ENCODE data around the gene PRR36. TPM values are rescaled to one million over a fixed set of nuclear protein-coding genes. Genes with fewer than 3 reads are reported as not detected.
A peak's percentile ranks its signal among the peaks of the same experiment; 100 is the strongest.

Gene PRR36
- total and polyA plus RNA-seq, 10 of the 15 experiments (the other 5 are each of a cell fraction or from before 2014, with no cell fraction given), result 0.04 TPM; not detected in 9

DNA sequence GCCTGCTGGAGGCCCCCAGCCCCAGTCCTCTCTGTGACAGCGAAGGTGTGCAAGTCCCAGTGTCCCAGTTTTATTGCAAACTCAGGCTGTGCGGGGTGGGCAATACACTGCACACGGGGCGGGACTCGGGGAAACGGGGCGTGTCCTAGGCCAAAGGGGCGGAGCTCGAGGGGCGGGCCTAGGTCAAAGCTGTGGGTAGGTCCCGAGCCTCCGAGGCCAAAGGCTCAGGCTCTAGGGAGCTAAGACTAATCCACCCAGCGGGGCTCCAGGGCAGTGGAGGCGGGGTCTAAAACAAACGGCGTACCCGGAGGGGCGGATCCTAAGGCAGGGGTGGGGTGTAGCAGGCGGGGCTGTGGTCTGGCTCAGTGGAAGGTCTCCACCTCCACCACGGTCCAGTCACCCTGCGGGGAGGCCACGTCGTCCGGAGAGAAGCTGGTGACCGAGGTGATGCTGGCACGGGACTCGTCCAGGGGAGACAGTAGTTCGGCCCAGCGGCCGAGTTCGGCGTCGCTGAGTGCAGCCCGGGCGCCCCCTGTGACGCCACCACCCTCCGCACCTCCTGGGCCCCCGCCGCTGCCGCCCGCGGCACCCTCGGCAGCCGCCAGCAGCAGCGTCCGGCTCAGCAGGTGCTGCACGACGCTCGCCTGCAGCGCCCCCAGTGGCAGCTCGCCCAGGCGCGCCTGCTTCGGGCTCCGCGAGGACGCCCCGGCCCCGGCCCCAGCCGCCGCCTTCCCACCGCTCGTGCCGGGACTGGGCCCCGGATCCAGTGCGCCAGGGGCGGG is 5.3 kb downstream of the PRR36 start (continued):
- TF ChIP-seq FOS (IDR thresholded peaks at IDR 0.05; ENCODE audit: borderline replicate concordance, extremely low read depth, insufficient read length), result no peak
- peak; percentile 85 for TF ChIP-seq DPF2 (IDR thresholded peaks at IDR 0.05)
- TF ChIP-seq HDAC2 (IDR thresholded peaks at IDR 0.05), result no peak
- no peak for TF ChIP-seq SREBF1 (IDR thresholded peaks at IDR 0.05; ENCODE audit: low read length)
- no peak for TF ChIP-seq SKIL (IDR thresholded peaks at IDR 0.05; ENCODE audit: low read depth, poor library complexity, severe bottlenecking)
- TF ChIP-seq JUNB (IDR thresholded peaks at IDR 0.05), result no peak
- no peak for TF ChIP-seq ATF7 (IDR thresholded peaks at IDR 0.05; ENCODE audit: low read depth)
- TF ChIP-seq, protein P1, sequence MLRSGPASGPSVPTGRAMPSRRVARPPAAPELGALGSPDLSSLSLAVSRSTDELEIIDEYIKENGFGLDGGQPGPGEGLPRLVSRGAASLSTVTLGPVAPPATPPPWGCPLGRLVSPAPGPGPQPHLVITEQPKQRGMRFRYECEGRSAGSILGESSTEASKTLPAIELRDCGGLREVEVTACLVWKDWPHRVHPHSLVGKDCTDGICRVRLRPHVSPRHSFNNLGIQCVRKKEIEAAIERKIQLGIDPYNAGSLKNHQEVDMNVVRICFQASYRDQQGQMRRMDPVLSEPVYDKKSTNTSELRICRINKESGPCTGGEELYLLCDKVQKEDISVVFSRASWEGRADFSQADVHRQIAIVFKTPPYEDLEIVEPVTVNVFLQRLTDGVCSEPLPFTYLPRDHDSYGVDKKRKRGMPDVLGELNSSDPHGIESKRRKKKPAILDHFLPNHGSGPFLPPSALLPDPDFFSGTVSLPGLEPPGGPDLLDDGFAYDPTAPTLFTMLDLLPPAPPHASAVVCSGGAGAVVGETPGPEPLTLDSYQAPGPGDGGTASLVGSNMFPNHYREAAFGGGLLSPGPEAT (IDR thresholded peaks at IDR 0.05; ENCODE audit: low read depth), result no peak
- 0 out of 2 replicates have a peak, but pooled peaks have one; percentile 13 for TF ChIP-seq NR2C1 (IDR thresholded peaks at IDR 0.05)
- peak; percentile 82 for TF ChIP-seq ZNF592 (IDR thresholded peaks at IDR 0.05)
- TF ChIP-seq, protein P2, sequence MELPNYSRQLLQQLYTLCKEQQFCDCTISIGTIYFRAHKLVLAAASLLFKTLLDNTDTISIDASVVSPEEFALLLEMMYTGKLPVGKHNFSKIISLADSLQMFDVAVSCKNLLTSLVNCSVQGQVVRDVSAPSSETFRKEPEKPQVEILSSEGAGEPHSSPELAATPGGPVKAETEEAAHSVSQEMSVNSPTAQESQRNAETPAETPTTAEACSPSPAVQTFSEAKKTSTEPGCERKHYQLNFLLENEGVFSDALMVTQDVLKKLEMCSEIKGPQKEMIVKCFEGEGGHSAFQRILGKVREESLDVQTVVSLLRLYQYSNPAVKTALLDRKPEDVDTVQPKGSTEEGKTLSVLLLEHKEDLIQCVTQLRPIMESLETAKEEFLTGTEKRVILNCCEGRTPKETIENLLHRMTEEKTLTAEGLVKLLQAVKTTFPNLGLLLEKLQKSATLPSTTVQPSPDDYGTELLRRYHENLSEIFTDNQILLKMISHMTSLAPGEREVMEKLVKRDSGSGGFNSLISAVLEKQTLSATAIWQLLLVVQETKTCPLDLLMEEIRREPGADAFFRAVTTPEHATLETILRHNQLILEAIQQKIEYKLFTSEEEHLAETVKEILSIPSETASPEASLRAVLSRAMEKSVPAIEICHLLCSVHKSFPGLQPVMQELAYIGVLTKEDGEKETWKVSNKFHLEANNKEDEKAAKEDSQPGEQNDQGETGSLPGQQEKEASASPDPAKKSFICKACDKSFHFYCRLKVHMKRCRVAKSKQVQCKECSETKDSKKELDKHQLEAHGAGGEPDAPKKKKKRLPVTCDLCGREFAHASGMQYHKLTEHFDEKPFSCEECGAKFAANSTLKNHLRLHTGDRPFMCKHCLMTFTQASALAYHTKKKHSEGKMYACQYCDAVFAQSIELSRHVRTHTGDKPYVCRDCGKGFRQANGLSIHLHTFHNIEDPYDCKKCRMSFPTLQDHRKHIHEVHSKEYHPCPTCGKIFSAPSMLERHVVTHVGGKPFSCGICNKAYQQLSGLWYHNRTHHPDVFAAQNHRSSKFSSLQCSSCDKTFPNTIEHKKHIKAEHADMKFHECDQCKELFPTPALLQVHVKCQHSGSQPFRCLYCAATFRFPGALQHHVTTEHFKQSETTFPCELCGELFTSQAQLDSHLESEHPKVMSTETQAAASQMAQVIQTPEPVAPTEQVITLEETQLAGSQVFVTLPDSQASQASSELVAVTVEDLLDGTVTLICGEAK (IDR thresholded peaks at IDR 0.05; ENCODE audit: borderline replicate concordance), result no peak
